Neuron (in vitro differentiated cells): ENCODE data around the gene ABHD16A.

Experiments used
- H2AFZ ChIP-seq: one replicate; pipeline ENCODE4 v1.6.1; 2013; ENCODE audit warnings: low read depth, mild to moderate bottlenecking, inconsistent platforms, low read length, moderate library complexity
- H3K27me3 ChIP-seq: one replicate; pipeline ENCODE4 v1.6.1; 2013; ENCODE audit warnings: low read length; ENCODE audit not compliant: insufficient read depth
- H3K36me3 ChIP-seq: one replicate; pipeline ENCODE4 v1.6.1; 2013; ENCODE audit warnings: low read length; ENCODE audit not compliant: insufficient read depth
- H3K4me1 ChIP-seq: one replicate; pipeline ENCODE4 v1.6.1; 2013; ENCODE audit warnings: low read length; ENCODE audit not compliant: insufficient read depth
- H3K4me3 ChIP-seq: 2 replicates; pipeline ENCODE4 v1.5.1; 2013; ENCODE audit warnings: mild to moderate bottlenecking, low read length, moderate library complexity
- H3K9me3 ChIP-seq: one replicate; pipeline ENCODE4 v1.6.1; 2013; ENCODE audit warnings: low read length

Gene ABHD16A

GRCh38 chr6:31686483-31686882 lies 16.6 kb downstream of the ABHD16A start:
- no peaks in the 10 kb centered on the region for H3K27me3 ChIP-seq
- H3K4me1 ChIP-seq: no peaks in the 10 kb centered on the region
- peaks cover 71% of the 10 kb centered on the region for H3K36me3 ChIP-seq
- peaks cover 3% of the 10 kb centered on the region for H3K9me3 ChIP-seq
- H3K4me3 ChIP-seq: no peak overlapping the region
- no peak overlapping the region for H2AFZ ChIP-seq

- H3K9me3 ChIP-seq: peaks cover 3% of the 10 kb centered on the region
- no peak overlapping the region for H3K4me3 ChIP-seq
- H2AFZ ChIP-seq: no peak overlapping the region
- peaks cover 2% of the 10 kb centered on the region for H3K4me1 ChIP-seq
- H3K27me3 ChIP-seq: no peaks in the 10 kb centered on the region
- H3K36me3 ChIP-seq: peaks cover 44% of the 10 kb centered on the region
These were observed 19.5 kb downstream of the ABHD16A start for GRCh38 chr6:31683591-31683990.

GRCh38 chr6:31681135-31681671 lies 21.9 kb downstream of the ABHD16A start:
- Histone ChIP-seq H3K4me1 (peaks cover 2% of the 10 kb centered on the region), H3K9me3 (peaks cover 3% of the 10 kb centered on the region), H2AFZ (no peak overlapping the region), H3K27me3 (no peaks in the 10 kb centered on the region), H3K36me3 (peaks cover 21% of the 10 kb centered on the region), H3K4me3 (no peak overlapping the region)

GRCh38 chr6:31680226-31681134 lies 22.6 kb downstream of the ABHD16A start, which contains the start of gene LY6G5C:
Gene LY6G5C, minus strand, starts transcription at chr6:31681067. Its CDS starts 694 bp downstream, at chr6:31680373.
- no peak within 1 kb of the TSS for H3K4me3 ChIP-seq
- no peaks in the 10 kb centered on the region for H3K27me3 ChIP-seq
- H3K36me3 ChIP-seq: peaks cover 17% of the 10 kb centered on the region
- H2AFZ ChIP-seq: no peak within 1 kb of the TSS
- H3K9me3 ChIP-seq: peaks cover 3% of the 10 kb centered on the region
- H3K4me1 ChIP-seq: peaks cover 2% of the 10 kb centered on the region

GRCh38 chr6:31677955-31678354 lies 25.2 kb downstream of the ABHD16A start:
- Histone ChIP-seq H3K9me3 (no peaks in the 10 kb centered on the region), H3K4me1 (peaks cover 2% of the 10 kb centered on the region), H3K27me3 (no peaks in the 10 kb centered on the region), H3K36me3 (peaks cover 2% of the 10 kb centered on the region), H2AFZ (no peak overlapping the region), H3K4me3 (no peak overlapping the region)

- Histone ChIP-seq H3K4me3 (no peak overlapping the region), H3K9me3 (no peaks in the 10 kb centered on the region), H3K4me1 (peaks cover 2% of the 10 kb centered on the region), H2AFZ (no peak overlapping the region), H3K27me3 (no peaks in the 10 kb centered on the region), H3K36me3 (peaks cover 9% of the 10 kb centered on the region)
These were observed 26.2 kb downstream of the ABHD16A start for GRCh38 chr6:31676904-31677303.

- Histone ChIP-seq H3K36me3 (peaks cover 14% of the 10 kb centered on the region), H3K27me3 (no peaks in the 10 kb centered on the region), H3K4me3 (no peak overlapping the region)
These were observed 26.7 kb downstream of the ABHD16A start for GRCh38 chr6:31676322-31676903.

GRCh38 chr6:31669676-31670075 lies 33.4 kb downstream of the ABHD16A start, which contains the start of gene LY6G5B:
Gene LY6G5B, plus strand, starts transcription at chr6:31669976. Its CDS starts 975 bp downstream, at chr6:31670951.
- peaks cover 7% of the 10 kb centered on the region for H3K4me1 ChIP-seq
- H3K4me3 ChIP-seq: no peak within 1 kb of the TSS
- peaks cover 60% of the 10 kb centered on the region for H3K36me3 ChIP-seq
- H2AFZ ChIP-seq: no peak within 1 kb of the TSS
- H3K9me3 ChIP-seq: no peaks in the 10 kb centered on the region
- H3K27me3 ChIP-seq: no peaks in the 10 kb centered on the region

More at GRCh38 chr6:31676322-31676903, 26.7 kb downstream of the ABHD16A start:
- Histone ChIP-seq H3K4me1 (peaks cover 2% of the 10 kb centered on the region), H3K9me3 (no peaks in the 10 kb centered on the region), H2AFZ (no peak overlapping the region)

- peaks cover 68% of the 10 kb centered on the region for H3K36me3 ChIP-seq
- peak overlapping the region; percentile 63 for H3K4me3 ChIP-seq
- H3K9me3 ChIP-seq: no peaks in the 10 kb centered on the region
- H3K4me1 ChIP-seq: peaks cover 22% of the 10 kb centered on the region
- H2AFZ ChIP-seq: no peak overlapping the region
- H3K27me3 ChIP-seq: no peaks in the 10 kb centered on the region
These were observed 36.7 kb downstream of the ABHD16A start for GRCh38 chr6:31666337-31666965.

- no peaks in the 10 kb centered on the region for H3K27me3 ChIP-seq
- H3K9me3 ChIP-seq: no peaks in the 10 kb centered on the region
- H3K4me1 ChIP-seq: peaks cover 26% of the 10 kb centered on the region
- H3K36me3 ChIP-seq: peaks cover 62% of the 10 kb centered on the region
- peak within 1 kb of the TSS; percentile 46 for H2AFZ ChIP-seq
- H3K4me3 ChIP-seq: peak within 1 kb of the TSS; percentile 63
These were observed 37.4 kb downstream of the ABHD16A start, which contains the start of gene CSNK2B for GRCh38 chr6:31665501-31666336. Gene CSNK2B, plus strand, starts transcription at chr6:31666080. Its CDS starts 752 bp downstream, at chr6:31666832.

- no peaks in the 10 kb centered on the region for H3K9me3 ChIP-seq
- H3K36me3 ChIP-seq: peaks cover 54% of the 10 kb centered on the region
- no peaks in the 10 kb centered on the region for H3K27me3 ChIP-seq
- H2AFZ ChIP-seq: peak within 1 kb of the TSS; percentile 46
- H3K4me1 ChIP-seq: peaks cover 31% of the 10 kb centered on the region
- peak within 1 kb of the TSS; percentile 63 for H3K4me3 ChIP-seq
These were observed 38.2 kb downstream of the ABHD16A start, which contains the start of gene GPANK1 for GRCh38 chr6:31664790-31665500. Gene GPANK1, minus strand, starts transcription at chr6:31664997. Its CDS starts 519 bp downstream, at chr6:31664478.
